A673 (cell line): Measurements from ENCODE around the gene NCOA7. TPM values are rescaled to one million over a fixed set of nuclear protein-coding genes. Genes with fewer than 3 reads are reported as not detected.
A peak's percentile ranks its signal among the peaks of the same experiment; 100 is the strongest.

Experiments used
- BruUV-seq: library from RNA; stranded (reverse); fragments of 400-500 nt; replicated peaks from 2 replicates; lab custom pipeline; 2021; lab: Mats Ljungman, UMichigan
- CTCF ChIA-PET: fragments of 300-600 bp; sonication (Branson Sonifier 250); formaldehyde crosslinking; loops from one replicate; lab custom pipeline; 2022; ENCODE audit warnings: antibody characterized with exemption; lab: Charles Lee
- POLR2A ChIA-PET: fragments of 300-600 bp; sonication (Branson Sonifier 250); formaldehyde crosslinking; loops from one replicate; lab custom pipeline; 2022; ENCODE audit warnings: antibody characterized with exemption; ENCODE audit not compliant: low non-redundant PET; lab: Charles Lee
- DNase-seq: peaks from one replicate; pipeline ENCODE4 v3.0.0-alpha.2; 2015; ENCODE audit warnings: low spot score
- H3K27ac ChIP-seq: fragments of 200-600 bp; sonication (generic); 2 replicates; pipeline ENCODE4 v1.5.1; 2016; ENCODE audit warnings: mixed run types, low read depth, mild to moderate bottlenecking, mixed read lengths, antibody characterized with exemption, low read length; ENCODE audit not compliant: poor library complexity, severe bottlenecking
- H3K27me3 ChIP-seq: fragments of 200-600 bp; sonication (generic); replicated peaks from 2 replicates; pipeline ENCODE4 v1.6.1; 2017; ENCODE audit warnings: mixed run types, low read depth, mild to moderate bottlenecking, mixed read lengths, antibody characterized with exemption, low read length; ENCODE audit not compliant: insufficient read depth, poor library complexity
- H3K36me3 ChIP-seq: fragments of 200-600 bp; sonication (generic); 2 replicates; pipeline ENCODE4 v1.6.1; 2016; ENCODE audit warnings: mixed run types, mild to moderate bottlenecking, mixed read lengths, antibody characterized with exemption, low read length; ENCODE audit not compliant: insufficient read depth, poor library complexity, severe bottlenecking
- H3K4me1 ChIP-seq: fragments of 200-600 bp; sonication (generic); 2 replicates; pipeline ENCODE4 v1.6.1; 2017; ENCODE audit warnings: mixed run types, mild to moderate bottlenecking, mixed read lengths, antibody characterized with exemption, low read length; ENCODE audit not compliant: insufficient read depth, poor library complexity, severe bottlenecking
- H3K4me3 ChIP-seq: fragments of 200-600 bp; sonication (generic); 2 replicates; pipeline ENCODE4 v1.5.1; 2016; ENCODE audit warnings: low read depth, mixed run types, mild to moderate bottlenecking, mixed read lengths, low read length; ENCODE audit not compliant: poor library complexity, severe bottlenecking
- H3K9me3 ChIP-seq: fragments of 200-600 bp; sonication (generic); 2 replicates; pipeline ENCODE4 v1.6.1; 2016; ENCODE audit warnings: mixed run types, low read depth, mild to moderate bottlenecking, mixed read lengths, antibody characterized with exemption, low read length; ENCODE audit not compliant: poor library complexity, severe bottlenecking
- CTCF ChIP-seq: fragments of 300-800, 200-600 bp; sonication (generic); conservative IDR thresholded peaks from 2 replicates; pipeline ENCODE4 v1.5.1; 2017; ENCODE audit warnings: low read depth, mild to moderate bottlenecking, antibody characterized with exemption, low read length, moderate library complexity, mixed read lengths
- EZH2 ChIP-seq: fragments of 200-600 bp; sonication (generic); IDR thresholded peaks from 2 replicates; pipeline ENCODE4 v1.6.1; 2017; ENCODE audit warnings: borderline replicate concordance, low read depth, mild to moderate bottlenecking, mixed read lengths, antibody characterized with exemption, low read length; ENCODE audit not compliant: poor library complexity, severe bottlenecking
- intact Hi-C: fragments of 100-400 bp; cut with micrococcal nuclease; formaldehyde crosslinking; loops from one replicate; pipeline ENCODE4 v1.10.0; 2022; ENCODE audit not compliant: unreplicated experiment
- total RNA-seq: library from RNA; stranded (reverse); gene quantifications from 2 replicates; pipeline ENCODE4 v1.2.3, GENCODE V29; 2021

NCOA7 gene
- total RNA-seq, 1 experiment from 2014 or later: 33.5 TPM

- no peaks in the 10 kb centered on the region for H3K36me3 ChIP-seq
- CTCF ChIA-PET: no interaction called here
- BruUV-seq: no TSS peak
- intact Hi-C loops: no loop called here
- no peaks in the 10 kb centered on the region for H3K9me3 ChIP-seq
- H3K27ac ChIP-seq: no peak overlapping the region
- no peaks in the 10 kb centered on the region for H3K27me3 ChIP-seq
- peaks cover 34% of the 10 kb centered on the region for H3K4me1 ChIP-seq
- H3K4me3 ChIP-seq: no peak overlapping the region
- POLR2A ChIA-PET: no interaction called here
- DNase-seq: no peak
- TF ChIP-seq CTCF: no peak
- TF ChIP-seq EZH2: no peak
Measured at GRCh38 chr6:125808591-125808990, 17.8 kb downstream of the NCOA7 start.

GRCh38 chr6:125809570-125810170, 18.9 kb downstream of the NCOA7 start:
- no TSS peak for BruUV-seq
- Histone ChIP-seq H3K4me1 (peaks cover 38% of the 10 kb centered on the region), H3K27ac (no peak overlapping the region), H3K36me3 (no peaks in the 10 kb centered on the region), H3K9me3 (no peaks in the 10 kb centered on the region), H3K4me3 (no peak overlapping the region), H3K27me3 (no peaks in the 10 kb centered on the region)
- POLR2A ChIA-PET: no interaction called here
- CTCF ChIA-PET: no interaction called here
- TF ChIP-seq EZH2 (no peak), CTCF (no peak)
- intact Hi-C loops: no loop called here
- no peak for DNase-seq

GRCh38 chr6:125810445-125810844, 19.7 kb downstream of the NCOA7 start:
- ChIA-PET CTCF (no interaction called here), POLR2A (no interaction called here)
- Histone ChIP-seq H3K27me3 (no peaks in the 10 kb centered on the region), H3K9me3 (no peaks in the 10 kb centered on the region), H3K4me1 (peaks cover 45% of the 10 kb centered on the region), H3K27ac (no peak overlapping the region), H3K36me3 (no peaks in the 10 kb centered on the region), H3K4me3 (no peak overlapping the region)
- intact Hi-C loops: no loop called here
- peak; percentile 62 for DNase-seq
- no peak for TF ChIP-seq CTCF
- no peak for TF ChIP-seq EZH2
- no TSS peak for BruUV-seq
